Measurements from ENCODE around the gene EML5.

The EML5 gene

DNA sequence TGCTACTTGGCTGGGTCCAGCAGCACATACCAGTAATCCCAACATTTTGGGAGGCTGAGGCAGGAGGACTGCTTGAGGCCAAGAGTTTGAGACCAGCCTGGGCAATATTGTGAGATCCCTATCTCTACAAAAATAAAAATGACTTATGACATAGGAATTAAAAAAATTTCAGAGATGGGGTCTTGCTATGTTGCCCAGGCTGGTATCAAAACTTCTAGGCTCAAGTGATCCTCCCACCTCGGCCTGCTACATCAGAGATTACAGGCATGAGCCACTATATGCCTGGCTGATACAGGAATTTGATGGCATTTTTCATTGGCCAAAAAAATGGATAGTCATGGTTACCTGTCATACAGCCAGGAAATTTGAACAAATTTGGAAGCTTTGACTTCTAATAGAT, 175.3 kb downstream of the EML5 start:
- no peak for DNase-seq (ENCODE audit: low read depth in 3 of 3)

DNA sequence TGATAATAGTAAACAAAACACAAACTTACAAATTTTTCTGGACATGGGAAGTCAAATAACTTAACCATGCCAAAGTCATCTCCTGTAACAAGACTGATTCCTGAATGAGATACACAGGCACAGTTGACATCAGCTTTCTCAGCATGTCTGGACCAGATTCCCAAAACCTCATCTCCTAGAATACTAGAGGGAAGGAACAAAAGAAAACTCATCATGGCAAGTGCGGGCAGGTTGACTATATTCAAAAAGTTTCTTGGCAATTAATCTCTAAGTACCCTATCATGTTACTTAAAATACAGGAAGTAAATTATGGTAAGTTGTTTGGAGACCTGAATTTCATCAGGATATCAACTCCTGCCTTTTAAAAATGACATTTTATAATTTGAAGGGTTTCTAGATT, 176.1 kb downstream of the EML5 start:
- no peak for DNase-seq (ENCODE audit: low read depth in 3 of 3)

DNA sequence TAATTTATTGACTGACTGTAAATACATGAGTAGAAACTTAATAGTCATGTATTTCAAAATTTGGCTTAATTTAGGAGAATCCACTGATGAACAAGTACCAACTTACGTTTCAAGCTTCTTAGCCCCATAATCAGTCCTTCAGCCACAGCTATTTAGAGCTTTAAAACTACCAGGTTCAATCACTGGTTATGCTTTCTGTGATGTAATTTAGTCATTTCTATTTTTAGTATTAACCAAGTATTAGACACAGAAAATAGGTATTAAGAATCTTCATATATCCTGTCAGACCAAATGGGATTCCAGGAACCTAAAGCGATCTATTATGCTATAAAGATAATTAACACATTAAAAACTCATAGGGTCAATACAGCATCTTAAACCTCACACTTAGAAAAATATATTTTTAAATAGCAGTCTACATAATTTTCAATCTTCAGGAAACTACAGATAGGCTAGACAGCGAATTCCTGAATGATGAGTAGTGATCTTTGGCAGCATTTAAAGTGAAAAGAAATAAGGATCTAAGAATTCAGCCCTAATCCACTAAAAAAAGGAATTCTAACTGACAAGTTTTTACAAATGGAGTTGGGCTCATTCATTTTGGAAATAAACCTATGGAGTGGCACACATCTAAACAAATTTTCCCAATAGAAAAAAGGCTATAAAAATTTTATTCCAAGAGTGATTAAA, 178.4 kb downstream of the EML5 start:
- no peak for DNase-seq (ENCODE audit: low read depth in 3 of 3)

DNA sequence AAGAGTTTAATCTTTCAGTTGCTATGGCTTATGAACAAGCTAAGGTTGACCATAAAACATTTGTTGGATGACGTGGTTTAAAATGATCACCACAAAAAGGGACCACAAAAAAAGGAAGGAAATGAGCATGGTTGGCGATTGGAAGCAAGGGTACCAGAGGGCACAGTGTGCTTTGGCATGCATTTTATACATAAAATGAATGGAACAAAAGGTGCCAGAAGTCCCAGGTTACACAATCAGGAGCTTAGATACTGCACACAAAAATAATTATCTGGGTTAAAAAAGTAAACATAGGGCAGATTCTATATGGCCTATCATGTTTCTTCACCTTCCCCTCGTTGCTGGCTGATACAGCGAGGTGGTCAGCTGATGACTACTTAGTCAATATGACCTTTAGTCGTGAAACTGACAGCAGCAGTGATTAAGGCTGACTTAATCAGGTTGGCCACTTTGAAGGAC, 179.2 kb downstream of the EML5 start:
- no peak for DNase-seq (ENCODE audit: low read depth in 3 of 3)

DNA sequence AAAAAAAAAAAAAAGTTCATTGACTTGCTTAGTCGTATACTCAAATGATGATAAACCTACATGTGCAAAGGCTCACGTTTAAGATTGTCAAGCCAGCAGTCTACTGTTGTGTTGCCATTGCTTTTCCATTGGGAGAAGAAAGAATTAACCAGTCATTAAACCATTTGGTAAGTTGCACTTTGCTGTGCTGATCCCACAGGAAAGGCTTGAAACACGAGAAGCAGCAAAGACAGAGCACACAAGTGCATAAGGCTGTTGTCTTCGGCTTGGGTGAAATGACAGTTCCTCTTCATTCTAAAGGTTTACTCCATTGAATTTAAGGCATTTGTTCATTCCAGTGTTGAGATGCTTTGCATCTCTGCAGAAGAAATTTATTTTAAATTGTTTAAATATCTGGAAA, 179.8 kb downstream of the EML5 start:
- no peak for DNase-seq (ENCODE audit: low read depth in 3 of 3)

DNA sequence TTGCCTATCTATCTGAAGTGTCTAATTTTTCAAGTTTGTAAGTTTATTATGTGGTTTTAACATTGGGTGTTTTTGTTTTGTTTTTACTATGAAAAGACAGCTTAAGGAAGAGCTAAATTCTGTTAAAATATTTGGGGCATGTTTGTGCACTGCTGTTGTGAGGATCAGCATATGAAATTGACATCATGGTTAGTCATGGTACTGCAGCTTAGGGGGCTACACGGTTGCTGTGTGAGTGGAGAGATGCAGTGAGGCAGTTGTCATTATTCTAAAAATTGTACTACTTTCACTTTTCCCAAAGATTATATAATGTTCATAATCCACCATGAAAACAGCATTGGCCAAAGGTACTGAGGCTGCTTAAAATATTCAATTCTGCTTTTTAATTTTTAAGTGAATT, 180.9 kb downstream of the EML5 start:
- no peak for DNase-seq (ENCODE audit: low read depth in 3 of 3)

DNA sequence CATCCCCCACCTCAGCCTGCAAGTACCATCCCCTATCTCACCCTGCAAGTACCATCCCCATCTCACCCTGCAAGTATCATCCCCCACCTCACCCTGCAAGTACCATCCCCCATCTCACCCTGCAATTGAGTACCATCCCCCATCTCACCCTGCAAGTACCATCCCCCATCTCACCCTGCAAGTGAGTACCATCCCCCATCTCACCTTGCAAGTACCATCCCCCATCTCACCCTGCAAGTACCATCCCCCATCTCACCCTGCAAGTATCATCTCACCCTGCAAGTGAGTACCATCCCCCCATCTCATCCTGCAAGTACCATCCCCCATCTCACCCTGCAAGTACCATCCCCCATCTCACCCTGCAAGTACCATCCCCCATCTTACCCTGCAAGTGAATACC, 184.9 kb downstream of the EML5 start:
- DNase-seq (ENCODE audit: low read depth in 3 of 3), result no peak

DNA sequence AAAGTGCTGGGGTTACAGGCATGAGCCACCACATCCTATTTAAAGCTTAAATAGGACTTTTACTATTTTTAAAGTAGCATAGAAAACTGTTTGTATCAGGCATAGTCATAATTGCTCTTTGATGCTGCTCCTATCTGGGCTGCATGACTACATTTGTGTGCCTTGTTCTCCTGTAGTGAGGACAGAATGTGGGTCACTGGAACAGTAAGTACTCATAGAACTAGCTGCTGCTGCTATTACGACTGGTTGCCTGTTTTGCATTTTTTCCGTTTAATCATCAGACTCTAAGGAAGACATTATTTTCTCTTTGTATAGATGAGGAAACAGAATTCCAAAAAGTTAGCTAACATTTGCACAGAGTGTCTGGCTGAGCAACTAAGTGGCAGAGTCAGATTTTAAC, 187.2 kb downstream of the EML5 start:
- DNase-seq (ENCODE audit: low read depth in 3 of 3), result no peak

DNA sequence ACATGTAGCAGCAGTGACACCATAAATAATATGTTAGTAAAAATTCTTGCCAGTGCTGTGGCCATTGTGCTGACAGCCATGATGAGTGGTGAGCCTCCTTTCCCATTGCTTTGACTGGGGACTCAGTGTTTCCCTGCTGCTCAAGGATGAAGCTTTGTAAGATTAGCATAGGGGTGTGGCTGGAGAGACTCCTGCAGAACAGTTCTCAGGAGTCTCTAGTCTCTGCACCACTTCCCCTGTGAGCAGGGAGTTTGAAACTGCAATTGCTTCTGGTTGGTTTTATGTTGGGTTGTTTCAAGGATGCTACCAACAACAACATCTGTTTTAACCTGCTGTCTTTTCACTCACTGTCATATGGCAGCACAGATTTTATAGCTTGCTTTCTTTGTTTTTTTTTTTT, 188.5 kb downstream of the EML5 start:
- DNase-seq (ENCODE audit: low read depth in 3 of 3), result no peak

DNA sequence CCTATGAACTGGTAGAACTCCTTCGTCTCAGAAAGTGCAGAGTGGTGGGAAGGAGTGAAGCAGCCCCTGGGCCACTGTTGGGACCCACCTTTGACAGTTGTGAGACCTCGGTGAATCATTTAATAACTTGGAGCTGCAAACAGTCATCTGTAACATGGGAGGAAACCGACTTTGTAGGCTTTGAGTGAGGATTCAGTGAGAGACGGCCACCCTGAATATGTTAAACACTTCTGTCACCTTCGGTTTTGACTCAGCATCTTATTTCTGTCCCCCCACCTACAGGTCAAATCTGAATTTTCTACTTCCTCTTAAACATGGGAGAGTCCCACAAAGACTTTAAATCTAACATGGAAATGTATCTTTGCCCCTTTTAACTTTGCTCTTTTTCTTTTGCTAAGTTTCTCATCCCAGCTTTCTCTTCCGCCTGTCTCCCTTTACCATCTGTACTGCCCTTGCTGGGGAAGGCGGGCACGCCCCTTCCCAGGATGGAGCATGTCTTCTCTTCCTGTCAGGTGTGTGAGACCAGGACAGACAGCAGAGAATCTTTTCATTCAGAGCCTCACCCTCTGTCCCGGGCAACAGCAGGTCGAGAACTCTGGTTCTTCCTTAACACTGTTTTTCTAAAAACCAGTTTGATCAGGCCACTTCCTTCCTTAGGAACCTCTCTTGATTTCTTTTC, 192.9 kb downstream of the EML5 start:
- no peak for DNase-seq (ENCODE audit: low read depth in 3 of 3)

DNA sequence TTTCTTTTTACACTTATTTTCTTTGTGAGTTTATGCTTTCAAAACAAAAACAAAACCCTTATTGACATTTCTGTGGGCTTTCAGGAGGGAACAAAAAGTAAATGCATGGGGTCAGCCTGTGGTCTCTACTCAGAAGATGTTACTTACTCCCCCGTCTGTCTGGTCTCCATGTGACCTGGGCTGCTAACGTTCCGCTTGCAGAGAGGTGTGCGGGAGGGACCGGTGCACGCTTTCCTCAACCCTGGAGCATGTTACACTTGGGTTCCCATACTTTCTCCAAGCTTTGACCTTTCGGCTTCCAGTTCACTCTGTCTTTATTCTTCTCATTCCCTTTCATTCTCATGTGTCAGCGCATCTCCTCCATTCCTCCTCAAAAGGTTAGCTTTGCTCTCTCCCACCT, 193.4 kb downstream of the EML5 start:
- no peak for DNase-seq (ENCODE audit: low read depth in 3 of 3)

DNA sequence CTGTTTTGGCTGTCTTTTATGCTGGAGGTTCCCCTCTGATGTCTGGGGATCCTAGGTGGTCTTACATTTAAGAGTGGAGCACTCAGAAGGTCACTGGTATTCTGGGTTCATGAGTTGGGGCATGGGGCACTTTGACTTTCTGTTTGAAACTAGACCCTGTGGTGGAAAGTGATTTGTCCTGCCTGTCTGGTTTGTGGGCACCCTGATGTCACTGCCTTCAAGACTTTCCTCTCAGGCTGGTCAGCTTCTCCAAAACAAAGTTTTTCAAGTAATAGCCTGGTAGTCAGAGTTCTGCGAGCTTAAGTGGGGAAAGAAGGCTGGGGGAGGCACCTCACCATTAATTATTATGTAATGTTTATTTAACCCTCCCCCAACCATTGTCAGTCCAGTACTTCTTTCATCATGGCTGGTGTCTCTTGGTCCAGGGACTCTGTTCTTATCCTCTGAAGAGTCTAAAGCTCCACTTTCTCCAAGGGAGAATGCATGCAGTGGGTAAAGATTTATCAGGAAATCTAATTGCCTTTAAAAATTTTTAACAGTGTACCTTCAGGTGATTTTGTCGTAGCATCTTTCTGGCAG, 194.6 kb downstream of the EML5 start:
- no peak for DNase-seq (ENCODE audit: low read depth in 3 of 3)

DNA sequence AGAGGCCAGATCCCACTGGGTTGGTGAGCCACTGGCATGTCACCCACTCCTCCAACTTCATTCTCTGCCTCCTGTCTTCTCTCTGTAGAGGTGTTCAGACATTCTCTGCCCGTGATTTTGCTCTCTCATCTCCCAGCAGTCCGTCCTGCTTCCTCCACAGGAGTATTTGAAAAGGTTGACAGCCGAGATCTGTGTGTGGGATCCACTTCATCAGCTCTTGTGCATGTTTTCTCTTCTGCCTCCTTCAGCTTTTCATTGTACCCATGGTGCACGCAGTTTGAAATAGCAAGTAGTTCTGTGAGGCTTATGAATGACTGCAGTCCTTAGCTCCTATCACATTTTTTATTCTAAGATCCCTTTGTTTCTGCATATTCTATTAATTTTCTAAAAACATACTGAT, 195.2 kb downstream of the EML5 start:
- DNase-seq (ENCODE audit: low read depth in 3 of 3), result no peak

DNA sequence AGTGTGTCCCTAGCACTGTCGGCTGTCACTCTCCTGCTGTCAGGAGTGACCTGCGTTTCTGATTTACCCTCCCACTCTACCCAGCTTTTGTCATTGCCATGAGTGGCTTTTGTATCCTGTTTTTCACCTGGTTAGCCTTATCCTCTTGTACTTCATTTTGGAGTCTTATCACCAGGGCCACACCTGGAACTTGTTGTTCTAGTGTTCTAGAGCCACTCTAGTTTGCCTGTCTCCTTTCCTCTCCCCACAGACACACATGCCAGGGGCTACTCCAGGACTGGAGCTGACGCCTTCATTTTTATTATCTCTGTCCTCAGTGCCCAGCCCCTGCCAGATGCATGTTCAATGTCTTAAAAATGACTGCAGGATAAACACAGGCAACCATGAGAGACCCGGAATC, 195.7 kb downstream of the EML5 start:
- no peak for DNase-seq (ENCODE audit: low read depth in 3 of 3)

DNA sequence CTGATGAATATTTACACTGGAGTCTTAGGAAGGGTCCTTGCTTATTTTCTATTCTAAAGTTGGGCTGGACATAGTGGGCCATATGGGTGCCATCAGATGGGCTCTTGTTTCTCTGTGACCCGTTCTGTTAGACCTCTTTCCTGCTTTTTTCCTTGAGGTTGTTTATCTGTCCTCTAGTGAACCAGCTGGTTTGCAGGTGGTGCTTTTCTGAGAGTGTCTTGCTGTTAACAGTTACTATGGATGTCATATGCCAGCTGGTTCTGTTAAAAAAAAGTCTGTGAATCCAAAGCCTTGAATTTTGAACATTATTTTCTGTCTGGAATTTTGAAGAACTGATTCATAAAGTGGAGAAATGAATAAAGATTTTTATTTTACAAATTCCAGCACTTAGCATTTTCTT, 200.7 kb downstream of the EML5 start:
- no peak for DNase-seq (ENCODE audit: low read depth in 3 of 3)

DNA sequence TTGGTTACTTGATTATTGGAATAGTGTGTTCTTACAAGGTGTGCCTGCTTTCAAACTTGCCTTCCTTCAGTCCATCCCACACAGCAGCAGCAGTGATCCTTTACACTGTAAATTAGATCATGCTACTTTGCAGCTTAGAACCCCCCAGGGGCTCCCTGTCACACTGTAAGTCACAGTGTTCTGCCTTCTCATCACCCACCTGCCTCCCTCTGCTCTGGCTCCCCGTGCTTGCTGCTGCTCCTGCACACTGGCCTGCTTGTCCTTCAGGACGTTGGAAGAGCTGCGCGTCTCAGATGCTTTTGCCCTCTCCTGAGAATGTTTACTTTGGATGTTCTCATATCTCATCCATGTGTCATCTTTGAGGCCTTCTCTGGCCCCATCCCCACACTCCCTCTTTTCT, 202.6 kb downstream of the EML5 start:
- DNase-seq (ENCODE audit: low read depth in 3 of 3), result no peak

DNA sequence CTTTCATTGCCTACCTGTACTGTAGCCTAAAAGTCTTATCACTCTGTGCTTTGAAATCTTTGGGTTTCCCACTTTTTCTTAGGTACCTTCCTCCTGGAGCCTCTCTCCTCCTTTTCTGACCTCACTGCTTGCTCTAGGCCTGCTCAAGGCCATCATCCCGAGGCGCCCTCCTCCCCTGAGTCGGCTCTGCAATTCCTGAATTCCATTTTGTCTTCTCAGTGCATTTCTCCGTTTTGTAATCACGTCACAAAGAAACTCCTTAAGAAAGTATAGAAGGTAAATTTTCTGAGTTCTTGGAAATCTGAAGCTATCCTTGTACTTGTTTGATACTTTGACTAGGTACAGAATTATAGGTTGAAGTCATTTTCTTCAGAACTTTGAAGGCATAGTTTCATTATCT, 204.7 kb downstream of the EML5 start:
- DNase-seq (ENCODE audit: low read depth in 3 of 3), result no peak

DNA sequence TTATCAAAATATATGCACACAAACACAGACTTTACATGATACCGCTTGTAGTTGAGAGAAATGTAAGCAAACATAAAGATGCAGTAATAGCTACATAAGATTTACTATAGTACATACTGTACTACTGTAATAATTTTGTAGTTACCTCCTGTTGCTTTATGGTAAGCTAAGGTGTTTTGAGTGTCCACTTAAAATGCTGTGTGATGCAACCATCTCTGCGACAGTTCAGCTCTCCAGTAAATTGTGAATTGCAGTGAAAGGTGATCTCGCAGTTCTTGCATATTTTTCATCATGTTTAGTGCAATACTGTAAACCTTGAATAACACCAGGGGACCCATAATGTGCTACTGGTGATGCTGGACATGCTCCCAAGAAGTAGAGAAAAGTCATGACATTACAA, 208.3 kb downstream of the EML5 start:
- no peak for DNase-seq (ENCODE audit: low read depth in 3 of 3)

DNA sequence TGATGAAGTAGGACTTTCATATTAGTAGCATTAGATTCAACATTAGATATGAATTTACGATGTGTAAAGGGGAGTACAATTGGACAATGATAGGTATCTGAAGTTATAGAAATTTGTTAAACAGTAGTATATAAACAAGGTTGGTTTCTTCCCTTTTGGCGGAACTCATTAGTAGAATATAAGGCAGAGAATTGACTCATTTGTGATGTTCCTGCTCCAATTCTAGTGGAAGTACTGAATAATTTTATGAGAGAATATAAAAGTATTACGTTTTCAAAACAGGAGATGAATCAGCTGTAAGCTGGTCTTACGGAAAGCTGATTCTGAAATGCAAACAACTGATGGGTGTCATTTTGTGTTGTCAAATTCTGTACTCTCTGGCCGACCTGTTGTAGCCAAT, 216.5 kb downstream of the EML5 start:
- DNase-seq (ENCODE audit: low read depth in 3 of 3), result no peak

DNA sequence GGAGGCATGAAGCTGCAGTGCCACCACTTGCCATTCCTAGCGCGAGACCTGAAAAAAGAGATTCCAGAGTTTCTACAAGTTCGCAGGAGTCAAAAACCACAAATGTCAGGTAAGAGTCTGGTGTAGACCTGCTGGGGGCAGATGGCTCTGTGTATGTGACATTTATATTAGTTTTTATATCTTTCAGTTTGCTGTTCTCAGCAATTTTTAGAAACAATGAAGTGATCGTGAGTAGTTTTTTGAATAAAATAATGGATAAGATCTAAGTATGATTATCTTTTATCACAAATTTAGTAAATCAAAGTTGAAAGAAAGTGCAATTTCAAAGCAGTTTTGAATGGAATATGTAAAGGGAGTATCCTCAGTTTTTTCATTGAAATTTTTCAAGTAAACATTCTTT, 220.6 kb downstream of the EML5 start:
- no peak for DNase-seq (ENCODE audit: low read depth in 3 of 3)

DNA sequence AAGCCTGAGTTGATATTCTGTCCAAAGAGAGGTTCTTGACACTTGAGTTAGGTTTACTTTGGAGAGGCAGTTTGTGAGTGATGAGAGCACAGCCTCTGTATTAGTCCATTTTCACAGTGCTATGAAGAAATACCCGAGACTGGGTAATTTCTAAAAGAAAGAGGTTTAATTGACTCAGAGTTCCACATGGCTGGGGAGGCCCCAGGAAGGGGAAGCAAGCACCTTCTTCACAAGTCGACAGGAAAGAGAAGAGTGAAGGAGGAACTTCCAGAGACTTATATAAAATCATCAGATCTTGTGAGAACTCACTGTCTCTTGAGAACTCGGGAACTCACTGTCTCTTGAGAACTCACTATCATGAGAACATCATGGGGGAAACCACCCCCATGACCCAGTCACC, 224.6 kb downstream of the EML5 start:
- DNase-seq (ENCODE audit: low read depth in 3 of 3), result no peak

DNA sequence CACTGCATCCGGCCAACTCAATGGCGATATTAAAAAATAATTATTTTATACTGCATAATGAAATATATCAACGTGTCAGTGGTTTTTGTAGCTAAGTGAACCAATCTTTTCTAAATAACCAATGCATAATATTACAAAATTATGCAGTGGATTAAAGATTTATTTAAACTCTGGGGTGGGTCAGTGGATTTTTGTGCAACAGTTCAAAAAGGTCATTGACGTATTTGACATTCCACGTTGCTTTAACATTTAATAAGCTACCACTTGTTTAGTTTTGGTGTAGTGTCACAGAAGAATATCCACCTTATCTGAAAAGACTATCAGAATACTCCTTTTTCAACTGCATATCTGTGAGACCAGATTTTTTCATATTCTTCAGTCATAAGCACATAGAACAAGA, 227.3 kb downstream of the EML5 start:
- no peak for DNase-seq (ENCODE audit: low read depth in 3 of 3)

DNA sequence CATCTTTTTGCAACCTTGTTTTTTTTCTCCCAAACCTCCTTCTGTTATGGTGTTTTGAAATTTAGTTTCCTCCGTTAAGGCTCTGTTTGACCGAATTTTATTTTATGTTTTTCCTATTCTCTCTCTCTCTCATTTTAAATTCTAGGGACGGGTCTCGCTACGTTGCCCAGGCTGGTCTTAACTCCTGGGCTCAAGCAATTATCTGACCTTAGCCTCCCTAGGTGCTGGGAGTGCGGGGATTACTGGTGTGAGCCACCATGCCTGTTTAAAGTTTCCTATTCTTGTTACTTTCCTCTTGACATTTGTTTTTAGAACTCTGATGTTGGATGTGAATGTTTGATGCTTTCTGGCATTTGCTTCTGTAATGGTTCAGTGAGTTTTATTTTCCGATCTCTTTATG, 228.9 kb downstream of the EML5 start:
- DNase-seq (ENCODE audit: low read depth in 3 of 3), result no peak
